GM12878 (cell line): Measurements from ENCODE around the gene PSMB3. TPM values are rescaled to one million over a fixed set of nuclear protein-coding genes. Genes with fewer than 3 reads are reported as not detected.

Source experiments
- ATAC-seq: fragments of 200-7000 bp; cut with Tn5 transposase; 3 replicates; pipeline ENCODE4 v1.9.1; 2020; ENCODE audit warnings: mild to moderate bottlenecking, moderate library complexity
- BruUV-seq: library from RNA; stranded (reverse); fragments of 400-500 nt; replicated peaks from 2 replicates; lab custom pipeline; 2021; lab: Mats Ljungman, UMichigan
- CTCF ChIA-PET: fragments of 300-600 bp; sonication (Branson Sonifier 250); formaldehyde crosslinking; extraction: SDS; loops from one replicate; lab custom pipeline; 2021; ENCODE audit warnings: inconsistent platforms; lab: Yijun Ruan, JAX
- POLR2A ChIA-PET: fragments of 350-600 bp; formaldehyde crosslinking; extraction: SDS; loops from one replicate; lab custom pipeline; 2021; ENCODE audit warnings: inconsistent platforms; lab: Charles Lee
- RAD21 ChIA-PET: fragments of 300-600 bp; sonication (Branson Sonifier 250); formaldehyde crosslinking; loops from one replicate; lab custom pipeline; 2023; ENCODE audit warnings: antibody characterized with exemption; ENCODE audit not compliant: unreplicated experiment; lab: Charles Lee
- SMC1A ChIA-PET: fragments of 300-600 bp; sonication (Branson Sonifier 250); formaldehyde crosslinking; loops from one replicate; lab custom pipeline; 2023; ENCODE audit not compliant: unreplicated experiment, uncharacterized antibody; lab: Charles Lee
- DNase-seq: peaks from one replicate; pipeline ENCODE4 v3.0.0-alpha.2; 2011; ENCODE audit warnings: low read depth, low spot score
- FAIRE-seq: peaks from 3 replicates; lab custom pipeline; 2011; peaks lifted over from hg19 to GRCh38; lab: Jason Lieb, UNC
- H2AFZ ChIP-seq: 2 replicates; pipeline ENCODE4 v1.6.0; 2011; ENCODE audit warnings: low read depth, low read length, control low read depth; ENCODE audit not compliant: control insufficient read depth
- H3K27ac ChIP-seq: 2 replicates; pipeline ENCODE4 v1.5.1; 2011; ENCODE audit warnings: control low read depth; ENCODE audit not compliant: control insufficient read depth, insufficient read depth
- H3K27me3 ChIP-seq, 2 experiments: replicated peaks in 1 of 2; 2 replicates each; pipeline versions ENCODE4 v1.6.0 to v1.6.1; 2011; ENCODE audit warnings: low read length in 1 of 2; ENCODE audit not compliant: control insufficient read depth in 2 of 2, insufficient read depth in 2 of 2
- H3K36me3 ChIP-seq, 2 experiments: 2 replicates each; pipeline ENCODE4 v1.5.1; 2011; ENCODE audit warnings: low read length in 1 of 2; ENCODE audit not compliant: control insufficient read depth in 2 of 2, insufficient read depth in 2 of 2
- H3K4me1 ChIP-seq: 2 replicates; pipeline ENCODE4 v1.6.1; 2011; ENCODE audit warnings: mild to moderate bottlenecking, low read length, moderate library complexity, mixed read lengths; ENCODE audit not compliant: control insufficient read depth, insufficient read depth
- H3K4me2 ChIP-seq: 2 replicates; pipeline ENCODE4 v1.6.0; 2011; ENCODE audit warnings: control low read depth; ENCODE audit not compliant: control insufficient read depth, insufficient read depth
- H3K4me3 ChIP-seq: fragments of 200-600 bp; sonication (generic); 2 replicates; pipeline ENCODE4 v1.5.1; 2016
- H3K79me2 ChIP-seq: 2 replicates; pipeline ENCODE4 v1.6.0; 2011; ENCODE audit warnings: low read length; ENCODE audit not compliant: control insufficient read depth, insufficient read depth
- H3K9ac ChIP-seq: 2 replicates; pipeline ENCODE4 v1.8.0; 2011; ENCODE audit warnings: low read length, control low read depth, mixed read lengths; ENCODE audit not compliant: control insufficient read depth, insufficient read depth
- H3K9me3 ChIP-seq: replicated peaks from 3 replicates; pipeline ENCODE4 v1.5.1; 2011; ENCODE audit warnings: mild to moderate bottlenecking, low read length; ENCODE audit not compliant: control insufficient read depth, insufficient read depth
- H4K20me1 ChIP-seq: 2 replicates; pipeline ENCODE4 v1.6.0; 2011; ENCODE audit not compliant: control insufficient read depth, insufficient read depth
- CEBPB ChIP-seq, 2 experiments: fragments of 150-350 bp in 1 of 2; IDR thresholded peaks; 2 replicates each; pipeline ENCODE4 v1.6.1; 2012 to 2014; ENCODE audit warnings: low read depth in 2 of 2, low read length in 2 of 2, borderline replicate concordance in 1 of 2, inconsistent platforms in 1 of 2
- MEF2A ChIP-seq: IDR thresholded peaks from 2 replicates; pipeline ENCODE4 v1.6.1; 2011; ENCODE audit warnings: low read depth, mild to moderate bottlenecking, low read length, moderate library complexity; ENCODE audit not compliant: insufficient read depth
- MYB ChIP-seq: fragments of 150-350 bp; IDR thresholded peaks from 2 replicates; pipeline ENCODE4 v1.6.1; 2014; ENCODE audit warnings: mild to moderate bottlenecking, low read depth, low read length, borderline replicate concordance
- NFYB ChIP-seq: IDR thresholded peaks from 2 replicates; pipeline ENCODE4 v1.6.1; 2011; ENCODE audit warnings: low read depth, mild to moderate bottlenecking, low read length, improper control_type of control experiment, moderate library complexity; ENCODE audit not compliant: insufficient read depth
- PAX8 ChIP-seq: fragments of 450-650 bp; IDR thresholded peaks from 2 replicates; pipeline ENCODE4 v1.6.1; 2017; ENCODE audit warnings: mild to moderate bottlenecking, moderate library complexity
- SMC3 ChIP-seq: IDR thresholded peaks from 2 replicates; pipeline ENCODE4 v1.6.1; 2011; ENCODE audit warnings: low read length, improper control_type of control experiment, borderline replicate concordance
- SRF ChIP-seq, 2 experiments: IDR thresholded peaks; 2 replicates each; pipeline ENCODE4 v1.6.1; 2011; ENCODE audit warnings: low read depth in 2 of 2, low read length in 2 of 2, mild to moderate bottlenecking in 1 of 2, moderate library complexity in 1 of 2
- TARDBP ChIP-seq: IDR thresholded peaks from 2 replicates; pipeline ENCODE4 v1.6.1; 2016; ENCODE audit warnings: borderline replicate concordance
- ZNF687 ChIP-seq: fragments of 450-650 bp; IDR thresholded peaks from 2 replicates; pipeline ENCODE4 v1.6.1; 2017; ENCODE audit warnings: mild to moderate bottlenecking, moderate library complexity
- in situ Hi-C: fragments of 300-500 bp; cut with MboI; formaldehyde crosslinking; loops from 9 replicates; pipeline ENCODE4 v1.14.3; 2018; ENCODE audit warnings: mixed read lengths
- intact Hi-C: fragments of 100-400 bp; cut with micrococcal nuclease; formaldehyde crosslinking; loops from one replicate; pipeline ENCODE4 v1.14.2; 2022; ENCODE audit not compliant: unreplicated experiment
- polyA plus RNA-seq, 11 experiments: library from polyadenylated mRNA; depleted of rRNA in 4 of 11; unstranded in 6 of 11; stranded (reverse) in 5 of 11; fragments of >200 nt; fragmentation: Nextera tagmentation in 4 of 11; fragmentation: Illumina TruSeq in 1 of 11; extraction: Ambion mirVana in 4 of 11; extraction: Trizol in 1 of 11; gene quantifications; 1 replicate in 1 of 11; 2 replicates in 10 of 11; pipeline versions ENCODE4 v1.2.1 to v1.2.3, GENCODE V29; 2011 to 2016; ENCODE audit warnings: inconsistent platforms in 2 of 11, missing spikeins in 2 of 11, low read depth in 1 of 11
- total RNA-seq, 4 experiments: library from RNA; depleted of rRNA in 3 of 4; stranded (reverse); fragments of >200 nt in 3 of 4; fragmentation: Illumina TruSeq in 1 of 4; extraction: Trizol in 1 of 4; gene quantifications; 2 replicates each; pipeline versions ENCODE4 v1.2.1 to v1.2.3, GENCODE V29; 2013 to 2021
- TF ChIP-seq, protein P1 (sequence below): IDR thresholded peaks from 2 replicates; pipeline ENCODE4 v1.6.1; 2011; ENCODE audit warnings: mild to moderate bottlenecking, low read depth, low read length, moderate library complexity; ENCODE audit not compliant: insufficient replicate concordance

PSMB3 gene
- total and polyA plus RNA-seq, 10 of the 15 experiments (the other 5 are each of a cell fraction or from before 2014, with no cell fraction given), result 300 to 2,130 (median 490) TPM

GRCh38 chr17:38773258-38773657 is 20.7 kb downstream of the PSMB3 start:
- ChIA-PET CTCF (no interaction called here), SMC1A (no interaction called here), POLR2A (no interaction called here), RAD21 (no interaction called here)
- intact Hi-C loops (no loop called here), in situ Hi-C loops (no loop called here)
- no peak overlapping the region for H2AFZ ChIP-seq
- no peaks in the 10 kb centered on the region for H3K79me2 ChIP-seq
- no peak overlapping the region for H3K27ac ChIP-seq
- FAIRE-seq (no peak), ATAC-seq (no peak), DNase-seq (no peak)
- no peaks in the 10 kb centered on the region for H3K27me3 ChIP-seq
- no peaks in the 10 kb centered on the region for H3K4me1 ChIP-seq
- BruUV-seq, result no TSS peak
- H3K9ac ChIP-seq, result no peak overlapping the region
- no peak for TF ChIP-seq PAX8
- TF ChIP-seq MEF2A, result no peak
- no peak for TF ChIP-seq SMC3
- no peak for TF ChIP-seq NFYB
- TF ChIP-seq CEBPB (IDR thresholded peaks at IDR 0.05; ENCODE audit: borderline replicate concordance in 1 of 2, low read depth in 2 of 2, low read length in 2 of 2), result no peak
- no peak for TF ChIP-seq MYB
- TF ChIP-seq, protein P1, sequence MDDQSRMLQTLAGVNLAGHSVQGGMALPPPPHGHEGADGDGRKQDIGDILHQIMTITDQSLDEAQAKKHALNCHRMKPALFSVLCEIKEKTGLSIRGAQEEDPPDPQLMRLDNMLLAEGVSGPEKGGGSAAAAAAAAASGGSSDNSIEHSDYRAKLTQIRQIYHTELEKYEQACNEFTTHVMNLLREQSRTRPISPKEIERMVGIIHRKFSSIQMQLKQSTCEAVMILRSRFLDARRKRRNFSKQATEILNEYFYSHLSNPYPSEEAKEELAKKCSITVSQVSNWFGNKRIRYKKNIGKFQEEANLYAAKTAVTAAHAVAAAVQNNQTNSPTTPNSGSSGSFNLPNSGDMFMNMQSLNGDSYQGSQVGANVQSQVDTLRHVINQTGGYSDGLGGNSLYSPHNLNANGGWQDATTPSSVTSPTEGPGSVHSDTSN, result no peak
- no peak for TF ChIP-seq TARDBP
- no peak for TF ChIP-seq ZNF687
- no peak for TF ChIP-seq SRF (IDR thresholded peaks at IDR 0.05; ENCODE audit: low read depth in 2 of 2, low read length in 2 of 2)
- no peaks in the 10 kb centered on the region for H3K9me3 ChIP-seq
- H3K36me3 ChIP-seq, result peaks cover 16 to 17% of the 10 kb centered on the region in 2 experiments
- H3K4me3 ChIP-seq, result no peak overlapping the region
- H4K20me1 ChIP-seq, result no peaks in the 10 kb centered on the region
- H3K4me2 ChIP-seq, result no peak overlapping the region
